DMS153 treated with DMSO at 0.1 percent for 48 hours (cell line): ENCODE measurements around the gene ARHGAP15.

Experiments
- DNase-seq: peaks from one replicate; lab custom pipeline; 2025; ENCODE audit not compliant: unreplicated experiment; lab: John Stamatoyannopoulos, UW

Gene ARHGAP15

DNA sequence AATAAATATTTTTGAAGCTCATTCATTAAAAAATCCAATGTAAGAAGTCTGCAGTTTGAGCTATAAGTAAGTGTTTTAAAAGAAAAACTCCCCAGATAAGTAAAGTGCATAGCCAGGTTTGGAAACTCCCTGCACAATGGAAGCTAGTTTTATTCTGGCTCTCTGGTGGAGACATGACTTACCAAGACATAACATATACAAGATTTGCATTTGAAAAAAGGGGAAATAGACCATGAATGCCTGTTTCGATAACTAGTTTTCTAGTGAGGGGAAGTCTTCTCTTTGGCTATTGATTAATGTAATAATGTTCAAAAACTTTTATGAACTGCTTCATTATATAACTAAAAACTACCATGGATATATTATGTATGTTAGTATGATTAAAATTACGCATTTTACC, 435.2 kb downstream of the ARHGAP15 start:
- no peak for DNase-seq

GRCh38 chr2:143571747-143572146, 442.5 kb downstream of the ARHGAP15 start:
- DNase-seq: no peak

DNA sequence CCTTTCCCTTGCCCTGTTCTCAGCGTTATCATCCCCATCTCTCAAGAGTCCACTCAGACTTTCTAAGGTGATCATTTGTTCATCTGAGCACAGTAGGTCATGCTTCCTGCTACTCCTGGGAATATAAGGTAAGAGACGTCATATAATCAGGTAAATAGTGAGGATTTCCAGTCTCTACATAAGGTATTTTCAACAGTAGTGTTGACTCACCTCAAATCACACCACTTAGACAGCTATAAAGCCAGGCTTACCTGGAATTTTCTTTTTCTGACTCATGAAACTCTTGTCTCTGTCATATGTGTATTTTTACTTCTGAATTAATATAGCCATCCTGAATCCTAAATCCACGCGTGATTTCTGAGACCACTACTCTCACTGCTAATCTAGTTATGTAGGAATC, 443.2 kb downstream of the ARHGAP15 start:
- DNase-seq: no peak

GRCh38 chr2:143574069-143574468, 444.9 kb downstream of the ARHGAP15 start:
- DNase-seq: no peak

DNA sequence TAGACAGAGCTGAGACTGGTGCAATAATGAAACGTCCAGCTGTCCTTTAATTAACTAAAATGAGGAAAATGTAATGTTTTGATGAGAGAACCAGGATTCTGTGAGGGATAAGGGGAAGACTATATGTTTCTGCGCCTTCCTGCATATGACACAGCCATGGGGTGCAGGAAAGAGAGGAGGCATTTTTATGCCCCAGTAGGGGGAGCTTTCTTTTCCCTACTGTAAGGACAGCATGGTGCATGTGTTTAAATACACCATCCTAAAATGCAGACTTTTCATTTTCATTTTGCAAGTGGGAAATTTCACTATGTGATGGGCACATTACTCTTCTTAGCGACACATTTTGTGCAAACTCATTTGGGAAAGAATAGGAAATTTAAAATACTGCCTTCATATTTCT, 446.1 kb downstream of the ARHGAP15 start:
- no peak for DNase-seq

DNA sequence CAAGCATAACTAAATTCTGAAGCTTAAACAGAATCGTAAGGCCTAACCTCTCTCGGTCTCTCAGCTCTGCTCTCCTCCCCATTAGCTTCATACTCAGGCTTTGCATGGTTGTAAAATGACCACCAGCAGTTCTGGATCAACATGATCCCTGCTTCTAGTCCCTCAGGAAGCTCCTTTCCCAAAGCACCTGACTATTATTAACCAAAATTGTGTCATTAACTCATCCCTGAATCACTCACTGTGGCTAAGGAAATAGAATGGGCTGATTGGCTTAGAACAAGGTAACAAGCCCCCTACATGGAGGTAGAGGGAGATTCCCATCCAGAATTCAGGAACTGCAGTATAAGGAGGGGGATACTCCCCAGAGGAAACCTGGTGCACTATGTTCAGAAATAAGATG, 448.3 kb downstream of the ARHGAP15 start:
- no peak for DNase-seq

GRCh38 chr2:143579456-143579855, 450.2 kb downstream of the ARHGAP15 start:
- no peak for DNase-seq

DNA sequence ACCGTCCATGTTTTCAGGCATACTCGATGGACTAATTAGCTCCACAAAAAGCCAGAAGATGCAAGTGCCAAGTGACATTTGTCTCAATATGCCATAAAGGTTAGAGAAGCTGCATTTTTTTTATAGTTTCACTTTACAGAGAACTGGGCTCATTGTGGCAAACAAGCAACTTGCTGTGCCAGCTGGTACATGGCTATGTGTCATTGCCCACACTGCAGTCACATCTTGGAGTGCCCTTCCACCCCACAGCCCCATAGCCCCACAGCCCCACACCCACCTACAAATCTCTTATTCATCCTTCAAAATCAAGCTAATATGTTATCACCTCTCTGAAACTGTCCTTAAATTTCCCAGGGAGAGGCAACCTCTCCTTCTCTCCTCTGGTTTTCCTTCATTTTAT, 451.9 kb downstream of the ARHGAP15 start:
- no peak for DNase-seq

- DNase-seq: no peak
These were observed 453.0 kb downstream of the ARHGAP15 start for GRCh38 chr2:143582046-143582747.

GRCh38 chr2:143584936-143585335, 455.7 kb downstream of the ARHGAP15 start:
- no peak for DNase-seq

GRCh38 chr2:143586119-143586518, 456.9 kb downstream of the ARHGAP15 start:
- DNase-seq: no peak

DNA sequence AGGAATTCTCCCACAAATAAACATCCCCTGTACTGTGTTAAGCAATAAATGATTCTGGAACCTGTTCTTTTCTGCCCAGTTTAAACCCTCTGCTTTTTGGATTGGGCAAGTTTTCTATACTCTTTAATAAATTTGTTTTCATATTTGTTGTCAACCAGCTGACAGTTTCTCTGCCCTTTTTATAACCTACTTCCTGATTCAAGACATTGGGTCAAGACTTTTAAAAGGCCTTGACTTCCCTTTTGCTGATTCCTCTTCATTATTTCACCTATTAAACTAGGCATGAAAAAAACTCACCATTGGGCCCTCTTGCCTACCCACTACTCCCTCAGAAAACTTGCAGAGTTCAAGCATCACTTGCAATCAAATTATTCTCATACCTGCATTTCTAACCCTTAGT, 459.5 kb downstream of the ARHGAP15 start:
- no peak for DNase-seq

DNA sequence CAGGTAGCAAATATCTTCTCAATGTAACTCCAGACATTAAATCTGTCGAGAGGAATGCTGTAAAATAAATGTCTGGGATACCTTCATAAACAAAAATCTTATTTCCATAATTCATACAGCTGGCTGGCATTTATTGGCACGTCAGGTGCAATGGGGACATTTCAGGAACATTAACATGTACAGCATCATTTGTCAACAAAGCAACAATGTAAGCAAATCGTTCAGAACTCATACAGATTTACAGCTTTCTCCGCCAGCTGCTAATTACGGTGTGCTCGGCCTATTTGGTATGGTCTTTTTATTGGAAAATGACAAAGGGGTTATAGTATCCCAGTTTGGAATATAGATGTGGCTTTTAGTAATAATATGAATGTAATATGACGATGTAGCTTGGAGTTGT, 464.9 kb downstream of the ARHGAP15 start:
- no peak for DNase-seq

DNA sequence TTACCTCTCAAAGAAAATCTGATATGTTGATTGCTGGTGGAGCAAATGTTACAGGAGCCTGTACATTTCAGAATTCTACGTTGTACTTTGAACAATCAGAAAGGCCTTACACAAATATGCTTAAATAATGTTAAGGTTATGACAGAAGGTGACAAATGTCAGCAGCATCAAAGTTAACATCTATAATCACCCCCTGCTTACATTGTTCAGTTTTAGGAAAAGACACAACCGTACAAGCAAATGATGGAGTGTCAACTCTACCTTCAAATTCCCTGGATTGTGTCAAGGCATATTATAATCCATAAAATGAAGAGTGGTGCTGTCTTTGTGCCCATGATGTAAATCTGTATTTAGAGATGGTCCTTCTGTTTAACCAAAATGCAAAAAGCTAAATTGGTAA, 465.5 kb downstream of the ARHGAP15 start:
- no peak for DNase-seq

DNA sequence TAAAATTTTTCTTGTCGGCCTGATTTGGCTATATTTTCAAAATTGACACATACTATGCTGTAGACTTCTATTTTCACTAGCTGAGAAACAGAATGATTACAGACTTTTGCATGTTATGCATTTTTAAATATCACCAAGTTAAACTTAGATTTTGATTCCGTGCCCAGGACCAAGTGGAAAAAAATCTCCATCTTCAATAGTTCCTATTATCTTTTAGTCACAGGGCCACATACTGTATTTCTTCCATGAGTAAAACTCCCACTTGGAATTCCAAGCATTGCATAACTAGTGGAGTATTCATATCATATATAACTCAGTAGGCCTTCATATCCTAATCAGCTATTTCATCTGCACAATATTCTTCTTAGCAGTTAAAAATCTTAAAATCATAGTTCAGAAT, 470.9 kb downstream of the ARHGAP15 start:
- no peak for DNase-seq

GRCh38 chr2:143601828-143602227, 472.6 kb downstream of the ARHGAP15 start:
- no peak for DNase-seq

DNA sequence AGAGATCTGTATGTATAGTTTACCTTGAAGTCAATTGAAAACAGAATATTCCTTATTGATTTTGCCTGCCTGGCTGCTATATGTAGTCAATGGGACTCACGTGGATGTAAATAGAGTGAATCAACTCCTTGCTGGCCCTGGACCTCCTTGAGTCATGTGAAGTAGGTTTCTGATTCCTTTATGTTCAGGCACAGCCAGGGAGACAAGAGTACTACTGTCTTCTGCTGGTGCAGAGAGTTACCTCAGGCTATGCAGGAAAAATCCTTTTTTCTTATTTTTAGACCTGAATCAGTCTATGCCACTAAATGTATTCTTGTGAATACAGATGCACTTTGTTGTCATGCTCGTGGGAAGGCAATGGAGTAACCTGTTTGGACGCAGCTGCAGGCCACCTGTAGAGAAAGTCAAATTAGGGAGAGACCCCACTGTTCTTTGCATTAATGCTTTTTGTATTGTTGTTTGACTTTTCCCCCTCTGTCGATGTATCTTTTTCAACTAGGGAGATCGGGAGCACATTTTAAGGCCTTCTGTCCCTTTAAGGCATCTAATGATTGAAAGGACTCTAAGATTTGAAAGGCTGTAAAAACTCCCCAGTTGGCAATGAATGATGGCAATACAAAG, 473.9 kb downstream of the ARHGAP15 start:
- DNase-seq: no peak

DNA sequence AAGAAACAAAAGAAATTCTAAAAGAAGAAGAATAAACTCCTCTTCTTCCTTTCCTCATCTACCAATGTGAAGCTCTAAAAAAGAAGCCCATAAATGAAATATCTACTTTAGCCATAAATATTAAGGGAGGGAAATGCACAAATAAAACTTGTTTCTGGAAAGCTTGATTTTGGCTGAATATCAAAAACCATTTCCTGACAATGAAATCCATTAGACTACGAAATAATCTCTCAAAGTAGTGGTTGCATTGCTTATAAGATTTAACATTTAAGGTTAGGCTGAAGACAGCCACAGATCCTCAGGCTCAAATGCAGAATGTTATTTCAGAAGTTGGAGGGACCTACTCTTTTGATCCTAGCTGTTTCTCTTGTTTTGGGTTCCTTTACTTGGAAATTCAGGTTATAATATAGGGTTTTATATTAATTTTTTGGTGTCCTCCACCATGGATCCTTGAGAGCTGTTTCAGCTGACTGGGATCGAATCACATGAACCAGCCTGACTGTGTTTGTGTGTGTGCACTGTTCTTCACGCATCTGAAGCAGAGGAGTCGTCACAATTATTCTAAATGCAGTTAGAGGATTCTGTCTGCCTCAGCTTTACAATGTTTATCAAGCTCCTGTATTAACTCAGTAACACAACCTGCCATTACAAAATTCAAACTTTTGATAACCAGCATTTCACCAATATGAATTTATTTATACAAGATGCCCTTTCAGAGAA, 474.8 kb downstream of the ARHGAP15 start:
- no peak for DNase-seq

- DNase-seq: no peak
These were observed 475.3 kb downstream of the ARHGAP15 start for GRCh38 chr2:143604566-143604959.

DNA sequence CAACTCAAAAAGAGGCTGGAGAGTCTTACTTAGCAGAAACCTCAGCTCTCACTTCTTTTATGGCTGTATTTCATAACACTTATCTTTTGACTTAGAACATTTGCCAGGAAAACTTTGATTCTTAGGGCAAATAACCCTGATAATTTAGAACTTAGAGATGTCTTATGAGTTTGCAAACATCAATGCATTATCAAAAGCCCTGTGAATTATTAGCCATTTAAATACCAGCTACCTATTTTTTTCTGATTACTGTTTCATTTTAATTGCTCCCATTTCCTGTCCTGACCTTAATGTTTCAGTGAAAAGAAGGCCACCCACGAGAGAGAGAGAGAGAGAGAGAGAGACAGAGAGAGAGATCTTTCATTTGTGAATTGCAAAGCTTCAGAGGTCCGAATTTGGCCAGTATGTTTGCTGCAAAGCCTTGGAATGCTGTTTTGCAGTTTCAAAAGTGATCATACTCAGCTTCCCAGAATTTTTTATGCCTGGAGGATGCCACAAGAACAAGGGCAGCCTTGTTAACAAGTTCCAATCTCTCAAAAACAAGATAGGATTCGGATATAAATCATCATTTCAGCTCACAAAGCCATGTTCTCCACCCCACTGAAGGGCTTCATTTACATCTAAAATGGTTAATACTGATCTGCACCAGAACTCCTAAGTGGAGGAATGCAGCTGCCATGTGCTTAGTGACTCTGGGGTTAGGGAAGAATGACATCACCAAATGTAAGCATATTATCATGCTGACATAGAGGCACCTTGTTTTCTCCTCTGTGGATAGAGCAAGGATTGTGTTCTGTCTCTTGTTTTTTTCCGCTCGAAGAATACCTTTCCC, 478.2 kb downstream of the ARHGAP15 start:
- DNase-seq: no peak

GRCh38 chr2:143608063-143608423, 478.8 kb downstream of the ARHGAP15 start:
- no peak for DNase-seq

GRCh38 chr2:143608758-143609157, 479.5 kb downstream of the ARHGAP15 start:
- no peak for DNase-seq
